SH-SY5Y (cell line): ENCODE results near the gene TBC1D14.

Experiments
- GATA2 ChIP-seq: IDR thresholded peaks from 2 replicates; pipeline ENCODE4 v1.6.1; 2011; ENCODE audit warnings: mild to moderate bottlenecking, low read depth, low read length
- GATA3 ChIP-seq: IDR thresholded peaks from 2 replicates; pipeline ENCODE4 v1.6.1; 2011; ENCODE audit warnings: low read depth, mild to moderate bottlenecking, low read length, moderate library complexity

Gene TBC1D14

DNA sequence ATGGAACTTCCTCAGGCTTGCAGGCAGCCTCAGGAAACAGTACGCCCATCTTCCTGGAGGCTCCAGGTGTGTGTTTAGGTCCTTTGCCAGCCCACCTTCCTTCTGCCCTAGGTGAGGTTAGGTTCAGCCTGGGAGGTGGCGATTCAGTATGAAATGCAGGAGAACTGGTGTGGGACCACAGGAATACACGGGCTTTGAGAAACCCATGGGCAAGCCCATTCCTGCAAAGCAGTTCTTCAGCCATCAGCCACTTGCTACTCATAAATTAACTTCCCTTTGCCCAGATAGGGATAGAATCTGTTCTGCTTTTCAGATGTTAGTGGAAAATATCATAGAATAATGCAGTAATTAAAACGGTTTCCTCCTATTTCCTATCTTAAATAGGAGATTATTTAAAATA lies 32.2 kb downstream of the TBC1D14 start:
- TF ChIP-seq GATA3: no peak
- TF ChIP-seq GATA2: no peak

DNA sequence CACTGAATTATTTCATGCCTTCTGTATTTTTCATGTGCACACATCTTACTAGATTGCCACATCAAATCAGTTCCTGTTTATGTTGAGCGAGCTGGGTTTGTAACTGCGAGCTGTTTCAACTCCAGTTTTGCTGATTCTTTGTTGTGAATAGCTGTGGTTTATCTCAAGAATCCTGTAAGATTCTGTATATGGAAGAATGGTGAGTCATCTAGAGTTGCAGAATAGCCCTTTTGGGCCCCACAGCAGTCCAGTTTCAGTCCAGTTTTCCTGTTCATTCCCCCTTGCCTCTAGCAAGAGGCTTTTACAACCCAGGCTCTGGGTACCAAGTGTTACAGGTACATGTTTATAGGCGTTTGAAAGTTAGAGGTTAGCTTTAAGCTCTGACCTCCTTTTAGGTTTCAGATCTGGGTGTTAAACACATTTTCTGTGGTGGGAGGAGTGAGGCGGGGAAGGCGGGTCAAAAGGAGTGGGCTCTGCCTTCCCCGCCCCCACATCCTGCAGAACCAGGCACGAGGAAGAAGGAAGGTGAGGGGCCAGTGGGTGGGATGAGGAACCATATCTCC lies 32.7 kb downstream of the TBC1D14 start:
- TF ChIP-seq GATA3 (no peak), GATA2 (no peak)

DNA sequence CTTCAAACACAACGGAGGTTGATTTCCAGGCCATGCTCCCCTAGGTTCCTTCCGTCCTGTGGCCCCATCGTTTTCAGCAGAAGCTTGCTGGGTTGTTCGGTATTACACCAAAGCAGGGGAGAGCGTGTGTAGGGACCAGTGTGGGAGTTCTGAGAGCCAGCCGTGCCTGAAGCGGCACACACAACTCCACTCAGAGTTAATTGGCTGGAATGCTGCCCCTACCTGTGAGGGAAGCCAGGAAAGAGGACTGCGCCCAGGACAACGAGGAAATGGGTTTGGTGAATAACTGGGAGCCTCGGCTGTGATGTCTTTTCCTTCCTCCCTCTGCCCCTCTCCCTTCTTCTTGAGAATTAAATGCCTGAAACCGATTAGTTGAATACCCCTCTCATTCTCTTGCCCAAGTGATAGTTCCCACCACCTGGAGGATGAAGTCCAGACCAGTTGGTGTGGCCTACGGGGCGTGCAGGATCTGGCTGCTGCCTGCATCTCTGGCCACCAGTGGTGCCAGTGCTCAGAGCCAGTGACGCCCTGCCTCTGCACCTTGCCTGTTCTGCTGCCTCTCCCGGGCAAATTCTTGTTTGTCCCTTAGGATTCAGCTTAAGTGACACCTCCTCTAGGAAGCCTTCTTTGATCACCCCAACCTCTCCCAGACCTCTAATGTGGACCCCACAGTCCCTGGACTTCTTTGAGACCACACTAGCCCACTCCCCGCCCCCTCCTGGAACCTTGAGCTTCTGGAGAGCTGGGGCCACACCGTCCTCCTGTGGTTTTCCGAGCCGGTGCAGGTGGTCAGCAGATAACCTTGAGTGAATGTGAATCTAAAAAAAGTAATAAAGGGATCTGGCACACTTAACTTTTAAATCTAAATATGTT lies 33.6 kb downstream of the TBC1D14 start:
- TF ChIP-seq GATA2 (no peak), GATA3 (no peak)

DNA sequence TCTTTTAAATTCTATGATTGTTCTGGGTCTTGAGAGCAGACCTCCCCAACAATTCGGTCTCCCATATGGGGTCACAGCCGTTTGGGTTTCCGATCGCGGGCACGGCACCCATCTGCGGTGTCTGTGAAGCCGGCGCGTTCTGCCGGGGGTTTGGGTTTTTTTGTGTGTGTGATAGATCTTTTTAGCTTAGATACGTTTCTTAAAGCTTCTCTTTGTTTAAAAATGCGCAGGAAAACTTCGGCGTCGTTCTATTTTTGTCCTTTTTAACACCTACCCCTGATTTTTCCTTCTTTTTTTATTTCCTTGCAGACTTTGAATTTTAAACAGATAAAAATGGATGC lies 34.2 kb downstream of the TBC1D14 start:
- no peak for TF ChIP-seq GATA2
- TF ChIP-seq GATA3: no peak

DNA sequence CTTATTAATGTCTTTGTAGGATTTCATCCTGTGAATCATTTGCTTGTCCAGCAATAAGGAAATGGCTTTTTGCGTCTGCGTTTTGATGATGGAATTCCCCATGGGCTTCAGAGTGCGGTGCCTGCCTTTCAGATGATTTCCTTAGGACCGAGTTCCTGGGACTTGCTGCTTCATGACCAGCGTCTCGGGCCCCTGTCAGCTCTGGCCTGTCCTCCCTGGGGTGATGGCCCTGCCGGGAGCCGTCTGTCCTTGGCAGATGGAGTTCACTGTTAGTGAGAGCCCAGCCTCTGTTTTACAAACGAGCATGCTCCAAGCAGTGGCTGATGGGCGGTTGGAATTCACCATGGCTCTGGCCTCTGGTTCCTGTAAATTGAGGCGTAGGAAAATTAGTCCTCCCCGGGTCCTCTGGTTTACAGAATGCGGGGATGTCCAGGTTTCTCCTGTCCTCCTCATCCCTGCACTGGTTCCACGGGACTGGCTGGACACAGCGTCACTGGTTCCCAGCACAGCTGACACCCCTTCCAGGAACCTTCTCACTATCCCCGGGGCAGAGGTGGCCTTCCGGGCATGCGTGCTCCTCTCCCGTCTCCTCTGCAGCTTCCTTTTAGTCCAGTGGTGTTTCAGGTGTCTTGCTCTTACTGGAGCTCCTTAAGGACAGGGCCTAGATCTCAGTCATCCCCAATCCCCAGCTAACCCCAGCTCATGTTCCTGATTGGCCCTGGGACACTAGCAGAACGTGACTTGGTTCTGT lies 34.9 kb downstream of the TBC1D14 start:
- TF ChIP-seq GATA2 (no peak), GATA3 (no peak)

GRCh38 chr4:6945052-6945409 lies 35.4 kb downstream of the TBC1D14 start:
- no peak for TF ChIP-seq GATA3

- TF ChIP-seq GATA3 (no peak), GATA2 (no peak)
Observed at GRCh38 chr4:6946497-6946896, 36.9 kb downstream of the TBC1D14 start.

DNA sequence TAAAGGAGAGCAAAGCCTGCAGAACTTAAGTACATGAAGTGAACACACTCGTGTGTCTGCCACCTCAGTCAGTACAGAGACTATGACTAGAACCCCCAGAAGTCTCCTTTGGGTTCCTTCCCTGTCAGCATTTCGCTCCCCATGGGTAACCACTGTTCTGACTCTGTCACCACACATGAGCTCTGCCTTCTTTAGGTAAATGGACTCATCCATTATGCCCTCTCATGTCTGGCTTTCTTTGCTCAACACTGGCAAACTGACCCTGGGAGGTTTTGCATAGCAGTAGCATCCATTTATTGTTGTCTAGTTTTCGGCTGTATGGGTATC lies 38.5 kb downstream of the TBC1D14 start:
- TF ChIP-seq GATA2 (no peak), GATA3 (no peak)

- TF ChIP-seq GATA3 (no peak), GATA2 (no peak)
Observed at GRCh38 chr4:6951880-6952381, 42.3 kb downstream of the TBC1D14 start.

DNA sequence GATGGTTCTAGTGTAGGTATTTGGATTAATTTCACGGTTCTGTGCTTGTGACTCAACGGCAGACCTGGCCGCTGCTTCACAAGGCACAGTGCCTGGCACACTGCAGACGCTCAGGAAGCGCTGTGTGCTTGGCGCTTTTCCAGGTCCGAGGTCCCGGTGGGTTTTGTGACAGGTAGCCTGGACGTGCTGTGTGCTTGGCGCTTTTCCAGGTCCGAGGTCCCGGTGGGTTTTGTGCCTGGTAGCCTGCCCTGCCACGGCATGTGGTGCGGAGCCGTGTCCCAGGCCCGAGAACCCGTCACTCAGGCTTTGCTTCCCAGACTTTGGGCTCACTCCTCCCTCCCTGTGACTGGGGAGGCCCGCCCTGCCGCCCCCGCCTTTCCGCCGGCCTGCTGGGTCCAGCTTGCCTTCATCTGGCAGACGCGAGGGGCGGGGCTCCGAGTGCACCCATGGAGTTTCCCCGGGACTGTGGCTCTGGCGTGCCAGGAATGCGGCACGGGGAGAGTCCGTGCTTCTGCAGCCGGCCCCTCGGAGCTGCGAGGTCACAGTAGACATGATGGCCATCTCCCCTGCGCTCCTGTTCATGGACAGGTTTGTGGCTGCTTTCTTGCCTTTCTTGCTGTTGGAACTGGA lies 44.2 kb downstream of the TBC1D14 start:
- TF ChIP-seq GATA2 (no peak), GATA3 (no peak)

GRCh38 chr4:6955261-6955911 lies 45.8 kb downstream of the TBC1D14 start:
- TF ChIP-seq GATA2 (no peak), GATA3 (no peak)

GRCh38 chr4:6956087-6956433 lies 46.4 kb downstream of the TBC1D14 start:
- no peak for TF ChIP-seq GATA3
- TF ChIP-seq GATA2: no peak

GRCh38 chr4:6956434-6957147 lies 47.0 kb downstream of the TBC1D14 start:
- TF ChIP-seq GATA3: no peak
- no peak for TF ChIP-seq GATA2

DNA sequence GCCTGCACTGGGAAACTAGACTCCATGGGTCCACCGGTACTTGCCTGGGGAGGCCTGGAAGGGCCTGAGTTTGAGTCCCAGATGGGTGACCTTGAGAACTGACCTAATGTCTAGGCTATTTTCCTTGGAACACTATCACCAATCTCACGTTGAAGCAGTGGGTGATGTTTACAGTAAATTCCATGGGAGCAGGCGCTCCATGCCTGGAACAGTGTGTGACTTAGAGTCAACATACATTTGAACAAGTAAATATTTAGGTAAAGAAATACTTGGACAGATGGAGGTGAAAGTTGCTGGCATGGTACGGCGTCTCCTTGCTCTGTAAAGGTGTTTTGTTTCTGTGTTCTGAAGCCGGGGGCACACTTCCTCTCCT lies 47.5 kb downstream of the TBC1D14 start:
- TF ChIP-seq GATA3: no peak
- TF ChIP-seq GATA2: no peak
